Trophoblast cell (in vitro differentiated cells and primary cell): Measurements from ENCODE around the gene RUFY1.
A peak's percentile ranks its signal among the peaks of the same experiment; 100 is the strongest.

Experiments
- DNase-seq, 2 donors: peaks; one replicate each; pipeline ENCODE4 v3.0.0-alpha.2; 2016
- H2AFZ ChIP-seq: 2 replicates; pipeline ENCODE4 v1.6.1; 2013; ENCODE audit warnings: low read length, moderate library complexity, mild to moderate bottlenecking; ENCODE audit not compliant: insufficient read depth, poor library complexity
- H2AK5ac ChIP-seq: 2 replicates; pipeline ENCODE4 v1.6.1; 2013; ENCODE audit warnings: mild to moderate bottlenecking, low read length
- H2BK120ac ChIP-seq: 2 replicates; pipeline ENCODE4 v1.6.1; 2013; ENCODE audit warnings: low read length, mild to moderate bottlenecking, moderate library complexity; ENCODE audit not compliant: insufficient read depth, poor library complexity
- H2BK12ac ChIP-seq: 2 replicates; pipeline ENCODE4 v1.6.1; 2013; ENCODE audit warnings: mild to moderate bottlenecking, low read length, moderate library complexity
- H2BK5ac ChIP-seq: 2 replicates; pipeline ENCODE4 v1.6.1; 2013; ENCODE audit warnings: low read length, low read depth, moderate library complexity, mild to moderate bottlenecking; ENCODE audit not compliant: poor library complexity
- H3K14ac ChIP-seq: 2 replicates; pipeline ENCODE4 v1.6.1; 2013; ENCODE audit warnings: mild to moderate bottlenecking, low read length
- H3K18ac ChIP-seq: 2 replicates; pipeline ENCODE4 v1.6.1; 2013; ENCODE audit warnings: mild to moderate bottlenecking, low read length
- H3K23ac ChIP-seq: 2 replicates; pipeline ENCODE4 v1.6.1; 2013; ENCODE audit warnings: low read length
- H3K27ac ChIP-seq: 2 replicates; pipeline ENCODE4 v1.5.1; 2013; ENCODE audit warnings: low read depth, mild to moderate bottlenecking, inconsistent platforms, low read length, moderate library complexity
- H3K27me3 ChIP-seq: 2 replicates; pipeline ENCODE4 v1.6.1; 2013; ENCODE audit warnings: inconsistent platforms, mild to moderate bottlenecking, low read length, moderate library complexity; ENCODE audit not compliant: insufficient read depth
- H3K36me3 ChIP-seq, 2 experiments: 1 replicate in 1 of 2; 2 replicates in 1 of 2; pipeline ENCODE4 v1.6.1; 2013; ENCODE audit warnings: low read length in 2 of 2, mild to moderate bottlenecking in 2 of 2, moderate library complexity in 1 of 2; ENCODE audit not compliant: insufficient read depth in 2 of 2, control insufficient read depth in 1 of 2
- H3K4ac ChIP-seq: 2 replicates; pipeline ENCODE4 v1.6.1; 2013; ENCODE audit warnings: low read depth, mild to moderate bottlenecking, low read length, moderate library complexity
- H3K4me1 ChIP-seq, 2 experiments: 1 replicate in 1 of 2; 2 replicates in 1 of 2; pipeline ENCODE4 v1.6.1; 2013; ENCODE audit warnings: low read length in 2 of 2, mild to moderate bottlenecking in 2 of 2, moderate library complexity in 1 of 2; ENCODE audit not compliant: insufficient read depth in 2 of 2, control insufficient read depth in 1 of 2
- H3K4me2 ChIP-seq: 2 replicates; pipeline ENCODE4 v1.6.1; 2013; ENCODE audit warnings: inconsistent platforms, mild to moderate bottlenecking, low read length, moderate library complexity
- H3K4me3 ChIP-seq: 2 replicates; pipeline ENCODE4 v1.5.1; 2013; ENCODE audit warnings: mild to moderate bottlenecking, low read depth, low read length, inconsistent platforms
- H3K79me1 ChIP-seq: one replicate; pipeline ENCODE4 v1.6.1; 2013; ENCODE audit warnings: low read length
- H3K79me2 ChIP-seq: 2 replicates; pipeline ENCODE4 v1.6.1; 2013; ENCODE audit warnings: low read length, mild to moderate bottlenecking; ENCODE audit not compliant: control insufficient read depth, insufficient read depth, poor library complexity
- H3K9ac ChIP-seq: 2 replicates; pipeline ENCODE4 v1.6.1; 2013; ENCODE audit warnings: mild to moderate bottlenecking, low read length
- H3K9me3 ChIP-seq: 2 replicates; pipeline ENCODE4 v1.6.1; 2013; ENCODE audit warnings: low read depth, mild to moderate bottlenecking, control low read depth, inconsistent platforms, low read length; ENCODE audit not compliant: insufficient read depth
- H4K12ac ChIP-seq: 2 replicates; pipeline ENCODE4 v1.6.1; 2013; ENCODE audit warnings: low read depth, mild to moderate bottlenecking, low read length, moderate library complexity
- H4K8ac ChIP-seq: 2 replicates; pipeline ENCODE4 v1.6.1; 2013; ENCODE audit warnings: low read depth, mild to moderate bottlenecking, low read length, moderate library complexity
- H4K91ac ChIP-seq: one replicate; pipeline ENCODE4 v1.6.1; 2013; ENCODE audit warnings: low read depth, mild to moderate bottlenecking, low read length, moderate library complexity
- WGBS: extraction: QIAGEN DNeasy Blood & Tissue Kit; methylation state at CpG from one replicate; pipeline ENCODE4 v1.1.7; 2013; ENCODE audit warnings: missing lambda C conversion rate; ENCODE audit not compliant: insufficient read length, insufficient coverage; ENCODE audit errors: extremely low coverage; 5-methylcytosine and 5-hydroxymethylcytosine counted together

RUFY1 gene

GRCh38 chr5:179618923-179619554, 68.7 kb downstream of the RUFY1 start:
- H4K12ac ChIP-seq: no peak overlapping the region
- no peaks in the 10 kb centered on the region for H3K9me3 ChIP-seq
- H2BK120ac ChIP-seq: no peak overlapping the region
- H3K27ac ChIP-seq: no peak overlapping the region
- H3K36me3 ChIP-seq: peaks cover 23 to 47% of the 10 kb centered on the region in 2 experiments
- peaks cover 9% of the 10 kb centered on the region for H3K79me1 ChIP-seq
- no peak overlapping the region for H3K14ac ChIP-seq
- H2AFZ ChIP-seq: no peak overlapping the region
- no peak overlapping the region for H3K4me3 ChIP-seq
- no peaks in the 10 kb centered on the region for H3K27me3 ChIP-seq
- H4K91ac ChIP-seq: no peak overlapping the region
- H2BK5ac ChIP-seq: no peak overlapping the region
- H2BK12ac ChIP-seq: no peak overlapping the region
- H3K9ac ChIP-seq: no peak overlapping the region
- DNase-seq: peak in 1 of 2 donors; percentile 3
- H3K4ac ChIP-seq: no peak overlapping the region
- WGBS: no CpG with 5 or more reads among the region's 6 CpGs
- H3K79me2 ChIP-seq: peaks cover 19% of the 10 kb centered on the region
- H2AK5ac ChIP-seq: no peak overlapping the region
- peak overlapping the region; percentile 33 for H3K4me2 ChIP-seq
- no peak overlapping the region for H3K18ac ChIP-seq
- no peak overlapping the region for H4K8ac ChIP-seq
- no peak overlapping the region for H3K23ac ChIP-seq
- H3K4me1 ChIP-seq: peaks cover 2 to 3% of the 10 kb centered on the region in 2 experiments

- no peak overlapping the region for H3K4me2 ChIP-seq
- H3K27ac ChIP-seq: no peak overlapping the region
- H2AFZ ChIP-seq: no peak overlapping the region
- no CpG with 5 or more reads among the region's 4 CpGs for WGBS
- no peak overlapping the region for H4K8ac ChIP-seq
- H4K91ac ChIP-seq: no peak overlapping the region
- peaks cover 24% of the 10 kb centered on the region for H3K79me2 ChIP-seq
- no peak overlapping the region for H2BK120ac ChIP-seq
- no peak overlapping the region for H3K4me3 ChIP-seq
- no peak overlapping the region for H3K9ac ChIP-seq
- H2BK12ac ChIP-seq: no peak overlapping the region
- H3K18ac ChIP-seq: no peak overlapping the region
- no peak overlapping the region for H2BK5ac ChIP-seq
- peak in 1 of 2 donors; percentile 57 for DNase-seq
- H3K27me3 ChIP-seq: no peaks in the 10 kb centered on the region
- no peak overlapping the region for H3K23ac ChIP-seq
- no peak overlapping the region for H3K4ac ChIP-seq
- H4K12ac ChIP-seq: no peak overlapping the region
- no peaks in the 10 kb centered on the region for H3K9me3 ChIP-seq
- no peak overlapping the region for H3K14ac ChIP-seq
- H3K4me1 ChIP-seq: peaks cover 9 to 10% of the 10 kb centered on the region in 2 experiments
- H3K79me1 ChIP-seq: peaks cover 14% of the 10 kb centered on the region
- H3K36me3 ChIP-seq: peaks cover 22 to 44% of the 10 kb centered on the region in 2 experiments
- no peak overlapping the region for H2AK5ac ChIP-seq
Observed at GRCh38 chr5:179619776-179620175, 69.4 kb downstream of the RUFY1 start.

- H3K9ac ChIP-seq: no peak overlapping the region
- peaks cover 14% of the 10 kb centered on the region for H3K79me1 ChIP-seq
- H3K4me3 ChIP-seq: no peak overlapping the region
- H2AK5ac ChIP-seq: no peak overlapping the region
- H3K4me1 ChIP-seq: peaks cover 9 to 10% of the 10 kb centered on the region in 2 experiments
- H2BK12ac ChIP-seq: no peak overlapping the region
- no peak overlapping the region for H2AFZ ChIP-seq
- no peak overlapping the region for H3K27ac ChIP-seq
- no peak overlapping the region for H2BK5ac ChIP-seq
- no peak overlapping the region for H3K23ac ChIP-seq
- no peak overlapping the region for H3K18ac ChIP-seq
- H4K91ac ChIP-seq: no peak overlapping the region
- no peaks in the 10 kb centered on the region for H3K9me3 ChIP-seq
- H3K79me2 ChIP-seq: peaks cover 24% of the 10 kb centered on the region
- peak in 1 of 2 donors; percentile 57 for DNase-seq
- no peak overlapping the region for H4K12ac ChIP-seq
- WGBS: no CpG with 5 or more reads among the region's 3 CpGs
- H2BK120ac ChIP-seq: no peak overlapping the region
- peak overlapping the region; percentile 52 for H3K4ac ChIP-seq
- H3K4me2 ChIP-seq: peak overlapping the region; percentile 95
- H4K8ac ChIP-seq: no peak overlapping the region
- peaks cover 18 to 40% of the 10 kb centered on the region in 2 experiments for H3K36me3 ChIP-seq
- no peak overlapping the region for H3K14ac ChIP-seq
- no peaks in the 10 kb centered on the region for H3K27me3 ChIP-seq
Observed at GRCh38 chr5:179620293-179620692, 69.9 kb downstream of the RUFY1 start.

- H3K27ac ChIP-seq: no peak overlapping the region
- H4K12ac ChIP-seq: no peak overlapping the region
- no peak overlapping the region for H3K14ac ChIP-seq
- no peak overlapping the region for H2BK5ac ChIP-seq
- H4K91ac ChIP-seq: no peak overlapping the region
- no peaks in the 10 kb centered on the region for H3K9me3 ChIP-seq
- H3K79me1 ChIP-seq: peaks cover 14% of the 10 kb centered on the region
- H3K9ac ChIP-seq: peak overlapping the region; percentile 36
- no peak overlapping the region for H3K18ac ChIP-seq
- H3K36me3 ChIP-seq: peaks cover 18 to 38% of the 10 kb centered on the region in 2 experiments
- no peaks in the 10 kb centered on the region for H3K27me3 ChIP-seq
- H2BK12ac ChIP-seq: no peak overlapping the region
- DNase-seq: peak in 1 of 2 donors; percentile 52
- H3K4me3 ChIP-seq: no peak overlapping the region
- no CpG with 5 or more reads among the region's 5 CpGs for WGBS
- H3K79me2 ChIP-seq: peaks cover 24% of the 10 kb centered on the region
- H3K23ac ChIP-seq: no peak overlapping the region
- H3K4me1 ChIP-seq: peaks cover 9 to 10% of the 10 kb centered on the region in 2 experiments
- no peak overlapping the region for H2AFZ ChIP-seq
- H4K8ac ChIP-seq: no peak overlapping the region
- no peak overlapping the region for H2BK120ac ChIP-seq
- H3K4me2 ChIP-seq: peak overlapping the region; percentile 95
- H3K4ac ChIP-seq: peak overlapping the region; percentile 86
- no peak overlapping the region for H2AK5ac ChIP-seq
Observed at GRCh38 chr5:179620703-179621350, 70.5 kb downstream of the RUFY1 start.
